ENCODE results near the gene RPL37A. TPM values are rescaled to one million over a fixed set of nuclear protein-coding genes. Genes with fewer than 3 reads are reported as not detected.

The RPL37A gene
- total and polyA plus RNA-seq, 3 experiments from 2014 or later = 3,268 to 3,698 (median 3,637) TPM

DNA sequence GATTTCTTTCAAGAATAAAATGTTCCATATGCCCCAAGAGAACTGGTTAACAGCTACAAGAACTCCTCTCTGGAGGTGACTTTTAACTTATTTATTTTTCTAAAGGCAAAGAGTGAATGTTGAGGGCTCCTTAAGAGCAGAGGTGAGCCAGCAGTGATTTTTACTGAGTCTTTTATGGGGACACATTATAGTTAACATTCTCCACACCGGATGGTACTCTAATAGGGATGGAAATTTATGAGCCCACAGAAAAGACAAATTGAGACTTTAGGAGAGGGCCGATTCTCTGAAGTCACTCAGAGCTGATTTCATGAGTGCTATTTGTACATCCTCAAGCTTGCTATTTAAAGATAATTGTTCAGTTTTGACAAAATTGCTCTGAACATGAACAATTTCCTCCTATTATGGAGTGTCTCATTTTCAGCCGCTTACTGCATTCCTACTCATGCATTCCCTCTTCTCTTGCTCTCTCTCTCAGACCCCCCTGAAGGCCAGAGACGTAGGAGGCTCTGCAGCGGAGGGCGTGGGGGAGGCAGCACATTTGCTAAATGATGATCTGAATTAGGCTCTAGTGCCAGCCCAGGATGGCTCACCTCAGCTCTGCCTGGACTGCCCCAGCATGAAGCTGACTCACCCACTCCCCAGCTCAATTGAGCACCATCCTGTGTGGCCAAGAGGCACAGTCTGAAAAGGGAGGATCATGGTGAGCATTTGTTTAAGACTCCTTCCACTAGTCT is 5.9 kb upstream of the RPL37A start:
- H3K36me3 Mint-ChIP-seq = no peaks in the 10 kb centered on the region
- Histone ChIP-seq H3K4me1 (ENCODE audit: insufficient read depth, low read length) (peaks cover 3% of the 10 kb centered on the region), H3K9me3 (ENCODE audit: low read length) (no peaks in the 10 kb centered on the region), H3K27ac (ENCODE audit: low read depth, low read length) (no peak overlapping the region), H3K36me3 (ENCODE audit: insufficient read depth, low read length) (no peaks in the 10 kb centered on the region), H3K4me3 (ENCODE audit: low read length) (no peak overlapping the region), H3K27me3 (ENCODE audit: insufficient read depth, low read length, poor library complexity, severe bottlenecking) (no peaks in the 10 kb centered on the region)
- H3K27ac Mint-ChIP-seq = no peak overlapping the region
- no peaks in the 10 kb centered on the region for H3K27me3 Mint-ChIP-seq
- peaks cover 7 to 10% (median 9%) of the 10 kb centered on the region in 3 donors for H3K4me1 Mint-ChIP-seq
- CTCF ChIA-PET = no interaction called here
- POLR2A ChIA-PET = no interaction called here
- no peak overlapping the region for H3K4me3 Mint-ChIP-seq
- DNase-seq = no peak
- no peaks in the 10 kb centered on the region for H3K9me3 Mint-ChIP-seq

DNA sequence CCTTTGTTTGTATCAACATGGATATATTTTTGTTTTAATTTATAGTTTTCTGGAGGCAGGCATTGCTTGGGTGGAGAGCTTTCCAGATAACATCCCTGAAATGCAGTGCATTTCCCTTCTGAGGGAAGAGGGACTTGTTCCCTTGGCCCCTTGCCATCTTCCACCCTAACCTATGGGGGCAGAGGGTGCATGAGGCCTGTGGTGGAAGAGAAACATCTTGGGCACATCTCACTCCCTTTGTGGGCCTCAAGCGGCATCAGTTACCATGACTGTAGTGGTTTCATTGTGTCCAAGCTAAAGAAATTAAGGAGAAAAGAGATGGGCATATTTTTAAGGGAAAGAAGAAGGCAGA is 5.3 kb upstream of the RPL37A start:
- Mint-ChIP-seq H3K4me3 (peak overlapping the region in 1 of 7 donors; percentile 26), H3K9me3 (no peaks in the 10 kb centered on the region), H3K4me1 (peaks cover 12 to 15% (median 12%) of the 10 kb centered on the region in 3 donors), H3K27me3 (no peaks in the 10 kb centered on the region), H3K27ac (no peak overlapping the region), H3K36me3 (no peaks in the 10 kb centered on the region)
- no peaks in the 10 kb centered on the region for H3K27me3 ChIP-seq (ENCODE audit: insufficient read depth, low read length, poor library complexity, severe bottlenecking)
- DNase-seq = no peak
- H3K4me3 ChIP-seq (ENCODE audit: low read length) = no peak overlapping the region
- ChIA-PET CTCF (no interaction called here), POLR2A (no interaction called here)
- no peaks in the 10 kb centered on the region for H3K9me3 ChIP-seq (ENCODE audit: low read length)
- peaks cover 9% of the 10 kb centered on the region for H3K4me1 ChIP-seq (ENCODE audit: insufficient read depth, low read length)
- no peak overlapping the region for H3K27ac ChIP-seq (ENCODE audit: low read depth, low read length)
- no peaks in the 10 kb centered on the region for H3K36me3 ChIP-seq (ENCODE audit: insufficient read depth, low read length)

DNA sequence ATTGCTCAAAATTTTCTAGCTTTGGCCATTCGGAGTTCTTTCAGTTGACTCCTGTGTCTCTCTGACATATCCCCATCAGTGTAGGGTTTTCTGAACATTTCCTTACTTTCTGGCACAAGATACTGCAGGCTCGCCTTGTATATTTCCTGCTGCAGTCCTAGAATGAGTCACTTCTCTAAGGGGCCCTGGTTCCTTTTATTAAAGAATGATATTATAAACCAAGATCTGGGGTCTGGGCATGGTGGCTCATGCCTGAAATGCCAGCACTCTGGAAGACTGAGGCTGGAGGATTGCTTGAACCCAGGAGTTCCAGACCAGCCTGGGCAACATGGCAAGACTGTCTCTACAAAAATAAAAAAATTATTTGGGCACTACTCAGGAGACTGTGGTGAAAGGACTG is 3.0 kb upstream of the RPL37A start:
- H3K4me3 Mint-ChIP-seq = no peak overlapping the region
- no peak overlapping the region for H3K27ac Mint-ChIP-seq
- H3K36me3 Mint-ChIP-seq = peaks cover 0 to 23% (median 6%) of the 10 kb centered on the region in 3 donors
- Histone ChIP-seq H3K4me1 (ENCODE audit: insufficient read depth, low read length) (peaks cover 22% of the 10 kb centered on the region), H3K4me3 (ENCODE audit: low read length) (no peak overlapping the region), H3K27ac (ENCODE audit: low read depth, low read length) (no peak overlapping the region), H3K36me3 (ENCODE audit: insufficient read depth, low read length) (peaks cover 10% of the 10 kb centered on the region), H3K9me3 (ENCODE audit: low read length) (no peaks in the 10 kb centered on the region), H3K27me3 (ENCODE audit: insufficient read depth, low read length, poor library complexity, severe bottlenecking) (no peaks in the 10 kb centered on the region)
- H3K27me3 Mint-ChIP-seq = no peaks in the 10 kb centered on the region
- H3K9me3 Mint-ChIP-seq = no peaks in the 10 kb centered on the region
- H3K4me1 Mint-ChIP-seq = peaks cover 31 to 39% (median 33%) of the 10 kb centered on the region in 3 donors
- no peak for DNase-seq
- CTCF ChIA-PET = no interaction called here
- POLR2A ChIA-PET = no interaction called here

DNA sequence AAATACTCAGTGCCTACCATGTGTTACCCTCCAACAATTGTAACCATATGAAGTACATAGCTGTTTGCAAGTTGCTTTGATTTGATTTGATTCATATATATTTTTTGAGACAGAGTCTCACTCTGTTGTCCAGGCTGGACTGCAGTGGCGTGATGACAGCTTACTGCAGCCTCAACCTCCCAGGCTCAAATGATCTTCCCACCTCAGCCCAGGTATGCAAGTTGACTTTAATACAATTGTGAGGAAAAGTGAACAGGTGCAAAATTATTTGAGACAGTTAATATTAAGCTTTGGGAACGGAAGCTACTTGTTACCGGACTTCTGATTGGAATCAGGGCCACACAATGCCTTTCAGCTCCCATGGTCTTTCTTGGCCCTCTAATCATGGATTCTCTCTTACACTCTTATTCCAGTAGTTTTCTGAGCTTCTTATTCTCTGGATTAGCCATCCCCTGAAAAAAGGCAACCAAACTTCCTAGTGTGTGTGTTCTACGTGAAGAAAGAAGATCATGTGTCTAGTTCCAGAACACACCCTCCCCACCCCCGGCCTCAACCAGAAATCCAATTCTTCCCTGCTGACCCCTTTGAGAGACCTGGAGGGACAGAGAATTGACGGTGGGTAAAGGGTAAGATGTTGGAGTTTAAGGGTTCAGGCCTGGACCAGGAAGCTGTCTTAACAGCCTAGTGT is 1.1 kb upstream of the RPL37A start:
- no peaks in the 10 kb centered on the region for H3K27me3 Mint-ChIP-seq
- H3K36me3 ChIP-seq (ENCODE audit: insufficient read depth, low read length) = peaks cover 23% of the 10 kb centered on the region
- CTCF ChIA-PET = no interaction called here
- peaks cover 41 to 52% (median 46%) of the 10 kb centered on the region in 3 donors for H3K4me1 Mint-ChIP-seq
- POLR2A ChIA-PET = interaction anchor here (0.5 kb wide), 1 partner anchor 19 kb away, joined by 3 read pairs; no protein-coding TSS in a partner anchor
- no peak for DNase-seq
- peaks cover 30% of the 10 kb centered on the region for H3K4me1 ChIP-seq (ENCODE audit: insufficient read depth, low read length)
- H3K36me3 Mint-ChIP-seq = peaks cover 4 to 39% (median 16%) of the 10 kb centered on the region in 3 donors
- peak overlapping the region; percentile 95 to 100 (median 98) for H3K4me3 Mint-ChIP-seq
- peak overlapping the region; percentile 82 for H3K27ac ChIP-seq (ENCODE audit: low read depth, low read length)
- no peaks in the 10 kb centered on the region for H3K9me3 Mint-ChIP-seq
- peak overlapping the region; percentile 52 to 99 (median 96) for H3K27ac Mint-ChIP-seq
- peak overlapping the region; percentile 95 for H3K4me3 ChIP-seq (ENCODE audit: low read length)
- no peaks in the 10 kb centered on the region for H3K9me3 ChIP-seq (ENCODE audit: low read length)
- H3K27me3 ChIP-seq (ENCODE audit: insufficient read depth, low read length, poor library complexity, severe bottlenecking) = no peaks in the 10 kb centered on the region

DNA sequence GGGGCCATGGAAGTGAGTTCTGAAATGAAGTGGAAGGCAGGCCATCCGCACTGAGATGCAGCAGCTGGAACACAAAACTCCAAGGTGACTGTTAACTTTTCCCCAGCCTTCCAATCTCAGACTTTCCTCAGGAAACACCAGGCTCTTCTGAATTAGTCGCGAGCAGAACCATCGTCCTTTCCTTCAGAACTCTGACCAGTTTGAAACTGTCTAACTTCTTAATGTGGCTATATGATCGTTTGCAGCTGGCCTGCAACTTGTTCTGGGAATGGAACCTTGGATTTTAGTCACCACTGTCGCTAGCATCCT is 620 bp upstream of the RPL37A start:
- Mint-ChIP-seq H3K36me3 (peaks cover 7 to 44% (median 20%) of the 10 kb centered on the region in 3 donors), H3K4me1 (peaks cover 46 to 57% (median 51%) of the 10 kb centered on the region in 3 donors), H3K27ac (peak overlapping the region; percentile 94 to 99 (median 96)), H3K9me3 (no peaks in the 10 kb centered on the region), H3K27me3 (no peaks in the 10 kb centered on the region), H3K4me3 (peak overlapping the region; percentile 95 to 100 (median 98))
- H3K27ac ChIP-seq (ENCODE audit: low read depth, low read length) = peak overlapping the region; percentile 82
- H3K4me1 ChIP-seq (ENCODE audit: insufficient read depth, low read length) = peaks cover 30% of the 10 kb centered on the region
- H3K9me3 ChIP-seq (ENCODE audit: low read length) = no peaks in the 10 kb centered on the region
- DNase-seq = no peak
- peaks cover 28% of the 10 kb centered on the region for H3K36me3 ChIP-seq (ENCODE audit: insufficient read depth, low read length)
- H3K27me3 ChIP-seq (ENCODE audit: insufficient read depth, low read length, poor library complexity, severe bottlenecking) = no peaks in the 10 kb centered on the region
- POLR2A ChIA-PET = no interaction called here
- peak overlapping the region; percentile 95 for H3K4me3 ChIP-seq (ENCODE audit: low read length)
- CTCF ChIA-PET = interaction anchor here (1.0 kb wide), 1 partner anchor 83 kb away, joined by 4 read pairs; no protein-coding TSS in a partner anchor

DNA sequence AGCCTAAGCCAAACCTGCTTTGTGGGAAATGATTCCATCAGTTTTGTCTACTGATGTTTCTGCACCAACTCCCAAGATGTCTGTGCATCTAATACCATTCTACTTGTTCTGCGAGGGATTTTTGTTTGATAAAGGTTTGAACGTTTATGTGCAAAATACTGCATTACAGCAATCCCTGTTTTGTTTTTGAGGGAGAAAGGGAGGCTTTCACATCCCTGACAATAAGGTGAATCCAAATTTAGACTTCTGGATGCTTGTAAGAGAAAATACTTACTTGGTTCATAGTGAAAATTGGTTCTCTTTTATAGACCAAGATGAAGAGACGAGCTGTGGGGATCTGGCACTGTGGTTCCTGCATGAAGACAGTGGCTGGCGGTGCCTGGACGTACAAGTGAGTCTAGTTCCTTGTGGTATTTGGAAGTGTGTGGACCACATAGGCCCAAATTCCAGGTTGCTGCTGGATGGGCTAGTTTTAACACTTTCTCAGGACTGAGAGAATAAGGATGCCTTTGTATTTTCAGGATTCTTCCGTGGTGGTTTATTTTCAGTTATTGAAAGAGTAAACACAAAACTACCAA is 1.1 kb downstream of the RPL37A start:
- Histone ChIP-seq H3K9me3 (ENCODE audit: low read length) (no peaks in the 10 kb centered on the region), H3K36me3 (ENCODE audit: insufficient read depth, low read length) (peaks cover 36% of the 10 kb centered on the region), H3K27me3 (ENCODE audit: insufficient read depth, low read length, poor library complexity, severe bottlenecking) (no peaks in the 10 kb centered on the region), H3K4me1 (ENCODE audit: insufficient read depth, low read length) (peaks cover 30% of the 10 kb centered on the region), H3K27ac (ENCODE audit: low read depth, low read length) (peak overlapping the region; percentile 82), H3K4me3 (ENCODE audit: low read length) (peak overlapping the region; percentile 95)
- ChIA-PET CTCF (no interaction called here), POLR2A (no interaction called here)
- Mint-ChIP-seq H3K36me3 (peaks cover 7 to 59% (median 23%) of the 10 kb centered on the region in 3 donors), H3K9me3 (no peaks in the 10 kb centered on the region), H3K27me3 (no peaks in the 10 kb centered on the region), H3K27ac (peak overlapping the region; percentile 94 to 99 (median 96)), H3K4me1 (peaks cover 54 to 68% (median 66%) of the 10 kb centered on the region in 3 donors), H3K4me3 (peak overlapping the region; percentile 95 to 100 (median 98))
- DNase-seq = no peak

DNA sequence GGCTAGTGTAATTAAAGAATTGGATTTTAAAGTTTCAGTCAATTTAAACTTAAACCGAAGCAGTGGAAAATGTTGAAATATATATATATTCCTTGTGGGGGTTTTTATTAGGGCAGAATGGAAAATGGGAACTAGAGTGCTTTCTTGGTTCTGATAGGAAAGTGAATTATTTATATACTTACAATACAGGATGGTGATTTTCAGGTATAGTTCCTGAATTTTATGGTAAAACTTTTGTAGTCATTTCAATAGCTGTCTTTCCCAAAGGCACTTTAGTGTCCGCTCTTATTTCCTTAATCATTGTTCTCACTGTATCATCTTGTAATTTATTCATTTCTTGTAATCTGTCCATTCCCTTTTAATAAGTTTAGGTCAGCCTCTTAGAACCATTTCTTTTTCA is 1.9 kb downstream of the RPL37A start:
- ChIA-PET POLR2A (no interaction called here), CTCF (no interaction called here)
- Histone ChIP-seq H3K27me3 (ENCODE audit: insufficient read depth, low read length, poor library complexity, severe bottlenecking) (no peaks in the 10 kb centered on the region), H3K4me3 (ENCODE audit: low read length) (no peak overlapping the region), H3K27ac (ENCODE audit: low read depth, low read length) (no peak overlapping the region), H3K4me1 (ENCODE audit: insufficient read depth, low read length) (peaks cover 30% of the 10 kb centered on the region), H3K36me3 (ENCODE audit: insufficient read depth, low read length) (peaks cover 36% of the 10 kb centered on the region), H3K9me3 (ENCODE audit: low read length) (no peaks in the 10 kb centered on the region)
- Mint-ChIP-seq H3K4me3 (peak overlapping the region in 6 of 7 donors; percentile 98 to 100 (median 98)), H3K27me3 (no peaks in the 10 kb centered on the region), H3K4me1 (peaks cover 54 to 70% (median 68%) of the 10 kb centered on the region in 3 donors), H3K27ac (peak overlapping the region in 6 of 8 donors; percentile 83 to 96 (median 95)), H3K9me3 (no peaks in the 10 kb centered on the region), H3K36me3 (peaks cover 7 to 66% (median 24%) of the 10 kb centered on the region in 3 donors)
- no peak for DNase-seq

DNA sequence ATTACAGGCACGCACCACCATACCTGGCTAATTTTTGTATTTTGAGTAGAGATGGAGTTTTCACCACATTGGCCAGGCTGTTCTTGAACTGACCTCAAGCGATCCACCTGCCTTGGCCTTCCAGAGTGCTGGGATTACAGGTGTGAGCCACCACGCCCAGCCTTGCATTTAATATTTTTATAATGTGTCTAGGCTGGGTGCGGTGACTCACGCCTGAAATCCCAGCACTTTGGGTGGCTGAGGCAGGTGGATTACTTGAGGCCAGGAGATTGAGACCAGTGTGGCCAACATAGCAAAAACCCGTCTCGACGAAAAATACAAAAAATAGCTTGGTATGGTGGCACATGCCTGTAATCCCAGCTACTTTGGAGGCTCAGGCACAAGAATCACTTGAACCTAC is 3.2 kb downstream of the RPL37A start:
- peaks cover 11 to 76% (median 29%) of the 10 kb centered on the region in 3 donors for H3K36me3 Mint-ChIP-seq
- Histone ChIP-seq H3K4me1 (ENCODE audit: insufficient read depth, low read length) (peaks cover 30% of the 10 kb centered on the region), H3K4me3 (ENCODE audit: low read length) (no peak overlapping the region), H3K36me3 (ENCODE audit: insufficient read depth, low read length) (peaks cover 36% of the 10 kb centered on the region), H3K27ac (ENCODE audit: low read depth, low read length) (no peak overlapping the region), H3K9me3 (ENCODE audit: low read length) (no peaks in the 10 kb centered on the region), H3K27me3 (ENCODE audit: insufficient read depth, low read length, poor library complexity, severe bottlenecking) (no peaks in the 10 kb centered on the region)
- no peaks in the 10 kb centered on the region for H3K9me3 Mint-ChIP-seq
- ChIA-PET CTCF (no interaction called here), POLR2A (no interaction called here)
- peaks cover 56 to 75% (median 71%) of the 10 kb centered on the region in 3 donors for H3K4me1 Mint-ChIP-seq
- no peaks in the 10 kb centered on the region for H3K27me3 Mint-ChIP-seq
- DNase-seq = no peak
- peak overlapping the region in 2 of 7 donors; percentile 19 to 24 for H3K4me3 Mint-ChIP-seq
- H3K27ac Mint-ChIP-seq = peak overlapping the region in 3 of 8 donors; percentile 27 to 96 (median 33)
